Mesenchymal stem cell (in vitro differentiated cells and primary cell): ENCODE data around the gene JAKMIP1.

Experiments used
- DNase-seq: peaks from one replicate; pipeline ENCODE4 v3.0.0-alpha.2; 2013
- H2AFZ ChIP-seq: one replicate; pipeline ENCODE4 v1.6.1; 2013; ENCODE audit warnings: low read depth, mild to moderate bottlenecking, control low read depth, inconsistent platforms, low read length, moderate library complexity
- H2AK5ac ChIP-seq: 2 replicates; pipeline ENCODE4 v1.6.1; 2013; ENCODE audit warnings: low read length, moderate library complexity, mild to moderate bottlenecking, inconsistent platforms; ENCODE audit not compliant: severe bottlenecking
- H2BK120ac ChIP-seq: one replicate; pipeline ENCODE4 v1.6.1; 2013; ENCODE audit warnings: low read depth, mild to moderate bottlenecking, inconsistent platforms, low read length, moderate library complexity
- H2BK12ac ChIP-seq, 2 experiments: one replicate each; pipeline ENCODE4 v1.6.1; 2013; ENCODE audit warnings: inconsistent platforms in 2 of 2, low read length in 2 of 2, mild to moderate bottlenecking in 2 of 2, moderate library complexity in 2 of 2, control low read depth in 1 of 2
- H2BK15ac ChIP-seq: one replicate; pipeline ENCODE4 v1.6.1; 2013; ENCODE audit warnings: mild to moderate bottlenecking, low read depth, inconsistent platforms; ENCODE audit not compliant: poor library complexity, severe bottlenecking
- H2BK5ac ChIP-seq: 2 replicates; pipeline ENCODE4 v1.6.1; 2013; ENCODE audit warnings: low read depth, mild to moderate bottlenecking, low read length, control low read depth, inconsistent platforms; ENCODE audit not compliant: poor library complexity, severe bottlenecking
- H3K14ac ChIP-seq, 2 experiments: one replicate each; pipeline ENCODE4 v1.6.1; 2013; ENCODE audit warnings: inconsistent platforms in 2 of 2, low read length in 2 of 2, control low read depth in 1 of 2, mild to moderate bottlenecking in 1 of 2, moderate library complexity in 1 of 2
- H3K18ac ChIP-seq, 2 experiments: one replicate each; pipeline ENCODE4 v1.6.1; 2013; ENCODE audit warnings: inconsistent platforms in 2 of 2, low read length in 2 of 2, control low read depth in 1 of 2, low read depth in 1 of 2, mild to moderate bottlenecking in 1 of 2
- H3K23ac ChIP-seq, 2 experiments: one replicate each; pipeline ENCODE4 v1.6.1; 2013; ENCODE audit warnings: inconsistent platforms in 2 of 2, low read length in 2 of 2, mild to moderate bottlenecking in 2 of 2, moderate library complexity in 2 of 2, control low read depth in 1 of 2
- H3K27ac ChIP-seq: 2 replicates; pipeline ENCODE4 v1.5.1; 2013; ENCODE audit warnings: mild to moderate bottlenecking, moderate library complexity, low read length, control low read depth, inconsistent platforms; ENCODE audit not compliant: poor library complexity, severe bottlenecking
- H3K27me3 ChIP-seq, 2 experiments: 2 replicates each; pipeline versions ENCODE4 v1.6.1 to v1.7.0; 2013; ENCODE audit warnings: low read length in 2 of 2, mild to moderate bottlenecking in 2 of 2, moderate library complexity in 2 of 2, control low read depth in 1 of 2, inconsistent platforms in 1 of 2; ENCODE audit not compliant: control insufficient read depth in 1 of 2, insufficient read depth in 1 of 2
- H3K36me3 ChIP-seq, 2 experiments: 2 replicates each; pipeline versions ENCODE4 v1.6.1 to v1.7.0; 2013; ENCODE audit warnings: low read length in 2 of 2, control low read depth in 1 of 2, inconsistent platforms in 1 of 2, low read depth in 1 of 2, mild to moderate bottlenecking in 1 of 2; ENCODE audit not compliant: insufficient read depth in 2 of 2, control insufficient read depth in 1 of 2
- H3K4ac ChIP-seq, 2 experiments: one replicate each; pipeline ENCODE4 v1.6.1; 2013; ENCODE audit warnings: inconsistent platforms in 2 of 2, low read length in 2 of 2, mild to moderate bottlenecking in 2 of 2, moderate library complexity in 2 of 2, control low read depth in 1 of 2, low read depth in 1 of 2
- H3K4me1 ChIP-seq: 2 replicates; pipeline ENCODE4 v1.6.1; 2013; ENCODE audit warnings: low read depth, low read length, control low read depth; ENCODE audit not compliant: control insufficient read depth, insufficient read depth
- H3K4me2 ChIP-seq: 2 replicates; pipeline ENCODE4 v1.6.1; 2013; ENCODE audit warnings: low read length, mild to moderate bottlenecking, inconsistent platforms; ENCODE audit not compliant: poor library complexity, severe bottlenecking
- H3K4me3 ChIP-seq, 2 experiments: 2 replicates each; pipeline versions ENCODE4 v1.5.1 to v1.7.0; 2013; ENCODE audit warnings: low read length in 2 of 2, mild to moderate bottlenecking in 2 of 2, control low read depth in 1 of 2, low read depth in 1 of 2; ENCODE audit not compliant: insufficient read depth in 1 of 2
- H3K79me1 ChIP-seq: replicated peaks from 2 replicates; pipeline ENCODE4 v1.6.1; 2013; ENCODE audit warnings: mild to moderate bottlenecking, control low read depth, low read length, inconsistent platforms; ENCODE audit not compliant: poor library complexity, severe bottlenecking
- H3K9ac ChIP-seq: 2 replicates; pipeline ENCODE4 v1.7.0; 2013; ENCODE audit warnings: mild to moderate bottlenecking, low read length, moderate library complexity
- H3K9me3 ChIP-seq: 2 replicates; pipeline ENCODE4 v1.7.0; 2013; ENCODE audit warnings: mild to moderate bottlenecking, low read length; ENCODE audit not compliant: control insufficient read depth
- H4K8ac ChIP-seq: one replicate; pipeline ENCODE4 v1.6.1; 2013; ENCODE audit warnings: inconsistent platforms, mild to moderate bottlenecking, low read length, moderate library complexity
- H4K91ac ChIP-seq: one replicate; pipeline ENCODE4 v1.6.1; 2013; ENCODE audit warnings: mild to moderate bottlenecking, low read length, inconsistent platforms
- WGBS: methylation state at CpG from one replicate; pipeline ENCODE4 v1.1.7; 2013; ENCODE audit warnings: mixed read lengths; 5-methylcytosine and 5-hydroxymethylcytosine counted together

Gene JAKMIP1

GRCh38 chr4:6110681-6111353 is 89.5 kb downstream of the JAKMIP1 start:
- Histone ChIP-seq H2BK5ac (no peak overlapping the region), H3K36me3 (no peaks in the 10 kb centered on the region)

GRCh38 chr4:6109842-6110560 is 90.3 kb downstream of the JAKMIP1 start:
- no peak for DNase-seq
- Histone ChIP-seq H3K4me1 (no peaks in the 10 kb centered on the region), H3K9ac (no peak overlapping the region), H3K27me3 (peaks cover 0 to 78% of the 10 kb centered on the region in 2 experiments), H3K36me3 (peaks cover 0 to 2% of the 10 kb centered on the region in 2 experiments), H3K4me3 (no peak overlapping the region), H2BK5ac (no peak overlapping the region), H3K4ac (no peak overlapping the region), H2BK120ac (no peak overlapping the region), H3K9me3 (no peaks in the 10 kb centered on the region), H2AK5ac (no peak overlapping the region), H3K27ac (no peak overlapping the region), H3K79me1 (no peaks in the 10 kb centered on the region), H2BK15ac (no peak overlapping the region), H2BK12ac (no peak overlapping the region), H3K23ac (no peak overlapping the region), H3K14ac (no peak overlapping the region), H2AFZ (no peak overlapping the region), H4K8ac (no peak overlapping the region), H3K18ac (no peak overlapping the region), H4K91ac (no peak overlapping the region), H3K4me2 (no peak overlapping the region)
- 53% methylated on average over 13 of the region's 13 CpGs for WGBS

More at GRCh38 chr4:6110681-6111353, 89.5 kb downstream of the JAKMIP1 start:
- no peak overlapping the region for H3K4me2 ChIP-seq
- peaks cover 0 to 72% of the 10 kb centered on the region in 2 experiments for H3K27me3 ChIP-seq
- no peak for DNase-seq
- 74% methylated on average over 8 of the region's 8 CpGs for WGBS
- H4K91ac ChIP-seq = no peak overlapping the region
- no peak overlapping the region for H3K4me3 ChIP-seq
- H3K27ac ChIP-seq = no peak overlapping the region
- H3K23ac ChIP-seq = no peak overlapping the region
- H2BK15ac ChIP-seq = no peak overlapping the region
- H2BK120ac ChIP-seq = no peak overlapping the region
- no peaks in the 10 kb centered on the region for H3K79me1 ChIP-seq
- H3K4ac ChIP-seq = no peak overlapping the region
- H4K8ac ChIP-seq = no peak overlapping the region
- no peak overlapping the region for H3K14ac ChIP-seq
- no peak overlapping the region for H3K9ac ChIP-seq
- H3K18ac ChIP-seq = no peak overlapping the region
- H2AK5ac ChIP-seq = no peak overlapping the region
- H2AFZ ChIP-seq = no peak overlapping the region
- H3K9me3 ChIP-seq = no peaks in the 10 kb centered on the region
- H3K4me1 ChIP-seq = no peaks in the 10 kb centered on the region
- H2BK12ac ChIP-seq = no peak overlapping the region

GRCh38 chr4:6107886-6108285 is 92.5 kb downstream of the JAKMIP1 start:
- no peaks in the 10 kb centered on the region for H3K79me1 ChIP-seq
- H3K14ac ChIP-seq = no peak overlapping the region
- no peak overlapping the region for H2BK120ac ChIP-seq
- no peak for DNase-seq
- H3K36me3 ChIP-seq = peaks cover 0 to 2% of the 10 kb centered on the region in 2 experiments
- peaks cover 0 to 70% of the 10 kb centered on the region in 2 experiments for H3K27me3 ChIP-seq
- 59% methylated on average over 3 of the region's 4 CpGs for WGBS
- no peak overlapping the region for H3K4ac ChIP-seq
- no peaks in the 10 kb centered on the region for H3K9me3 ChIP-seq
- no peak overlapping the region for H3K18ac ChIP-seq
- H3K23ac ChIP-seq = no peak overlapping the region
- no peak overlapping the region for H3K9ac ChIP-seq
- no peak overlapping the region for H3K27ac ChIP-seq
- H4K91ac ChIP-seq = no peak overlapping the region
- no peak overlapping the region for H3K4me3 ChIP-seq
- no peak overlapping the region for H2AFZ ChIP-seq
- no peak overlapping the region for H2BK15ac ChIP-seq
- no peak overlapping the region for H2BK12ac ChIP-seq
- no peak overlapping the region for H3K4me2 ChIP-seq
- no peak overlapping the region for H2AK5ac ChIP-seq
- no peaks in the 10 kb centered on the region for H3K4me1 ChIP-seq
- no peak overlapping the region for H2BK5ac ChIP-seq
- H4K8ac ChIP-seq = no peak overlapping the region

GRCh38 chr4:6107114-6107791 is 93.1 kb downstream of the JAKMIP1 start:
- H2AFZ ChIP-seq = no peak overlapping the region
- H3K4me2 ChIP-seq = no peak overlapping the region
- H3K27me3 ChIP-seq = peaks cover 0 to 64% of the 10 kb centered on the region in 2 experiments
- WGBS = 79% methylated on average over 11 of the region's 14 CpGs
- H2BK120ac ChIP-seq = no peak overlapping the region
- H3K4me3 ChIP-seq = no peak overlapping the region
- no peak overlapping the region for H2BK12ac ChIP-seq
- H3K23ac ChIP-seq = no peak overlapping the region
- no peak overlapping the region for H3K14ac ChIP-seq
- H3K79me1 ChIP-seq = no peaks in the 10 kb centered on the region
- no peak overlapping the region for H4K91ac ChIP-seq
- no peak overlapping the region for H2BK15ac ChIP-seq
- H2AK5ac ChIP-seq = no peak overlapping the region
- H3K9me3 ChIP-seq = no peaks in the 10 kb centered on the region
- no peak for DNase-seq
- H3K36me3 ChIP-seq = peaks cover 0 to 2% of the 10 kb centered on the region in 2 experiments
- H4K8ac ChIP-seq = no peak overlapping the region
- no peak overlapping the region for H3K18ac ChIP-seq
- H3K4me1 ChIP-seq = no peaks in the 10 kb centered on the region
- H3K4ac ChIP-seq = no peak overlapping the region
- H2BK5ac ChIP-seq = no peak overlapping the region
- H3K9ac ChIP-seq = no peak overlapping the region
- H3K27ac ChIP-seq = no peak overlapping the region
